ENCODE results near the gene KCNMA1. TPM values are rescaled to one million over a fixed set of nuclear protein-coding genes. Genes with fewer than 3 reads are reported as not detected.

The KCNMA1 gene
- total RNA-seq, 1 experiment from 2014 or later, result 23.3 TPM

DNA sequence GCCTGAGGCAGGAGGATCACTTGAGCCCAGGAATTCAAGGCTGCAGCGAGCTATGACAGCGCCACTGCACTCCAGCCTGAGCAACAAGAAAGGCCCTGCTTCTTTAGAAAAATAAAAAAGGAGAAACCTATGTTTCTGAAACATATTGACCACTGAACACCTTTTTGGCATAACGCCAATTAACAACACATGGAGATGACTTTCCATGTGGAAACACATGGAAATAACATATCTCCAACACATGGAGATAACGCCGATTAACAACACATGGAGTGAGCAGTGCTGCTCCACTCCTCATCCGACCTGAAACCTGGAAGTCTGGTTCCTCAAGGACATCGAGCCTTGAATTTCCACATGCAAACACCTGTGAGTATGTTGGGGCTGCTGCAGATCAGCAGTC, 126.9 kb downstream of the KCNMA1 start:
- no peak for DNase-seq (ENCODE audit: low read depth)

DNA sequence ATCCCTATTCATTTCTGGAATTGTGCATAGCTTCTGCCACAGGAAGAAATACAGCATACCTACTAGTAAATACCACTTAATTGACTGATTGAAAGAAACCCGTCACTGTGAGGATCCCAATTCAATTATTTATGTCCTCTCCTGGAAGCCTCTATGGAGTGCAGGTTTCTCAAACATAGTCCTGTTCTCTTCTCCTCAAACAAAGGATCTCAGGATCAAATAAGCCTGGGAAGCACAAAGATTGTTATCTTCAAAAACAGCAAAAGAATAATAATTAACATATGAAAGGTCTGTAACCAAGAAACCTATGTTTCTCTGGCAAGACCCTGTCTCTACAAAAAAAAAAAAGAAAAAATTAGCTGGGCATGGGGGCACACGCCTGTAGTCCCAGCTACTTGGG, 127.3 kb downstream of the KCNMA1 start:
- DNase-seq (ENCODE audit: low read depth), result no peak

- DNase-seq (ENCODE audit: low read depth), result no peak
Measured at GRCh38 chr10:77509391-77509790, 128.2 kb downstream of the KCNMA1 start.

DNA sequence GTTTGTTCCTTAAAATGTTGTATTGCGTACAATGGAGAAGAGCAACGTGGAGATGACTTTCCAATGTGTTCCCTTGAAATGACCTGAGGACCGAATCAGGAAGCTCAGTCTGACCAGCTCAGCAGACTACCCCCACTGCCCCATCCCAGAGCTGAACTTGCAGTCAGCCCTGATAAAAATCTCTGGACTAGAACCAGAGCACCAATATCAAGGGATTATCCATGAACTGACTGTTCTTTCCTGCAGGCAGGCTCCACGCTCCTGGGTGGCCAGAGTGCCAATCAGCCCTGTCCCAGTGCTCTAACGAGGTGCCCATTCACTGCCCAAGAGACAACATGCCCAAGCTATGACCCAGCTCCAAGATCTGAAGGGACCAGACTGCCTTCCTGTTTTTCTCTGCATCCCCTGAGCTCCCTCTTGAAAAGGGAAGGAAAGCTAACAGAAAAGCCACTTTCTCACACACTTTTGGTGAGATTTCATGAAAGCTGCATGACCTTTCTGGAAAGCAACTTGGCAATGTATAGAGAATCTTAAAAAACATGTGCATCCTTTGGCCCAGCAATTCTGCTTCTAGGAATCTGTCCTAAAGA, 130.2 kb downstream of the KCNMA1 start:
- DNase-seq (ENCODE audit: low read depth), result peak; percentile 84

- DNase-seq (ENCODE audit: low read depth), result peak; percentile 44
Measured at GRCh38 chr10:77506517-77507200, 130.9 kb downstream of the KCNMA1 start.

DNA sequence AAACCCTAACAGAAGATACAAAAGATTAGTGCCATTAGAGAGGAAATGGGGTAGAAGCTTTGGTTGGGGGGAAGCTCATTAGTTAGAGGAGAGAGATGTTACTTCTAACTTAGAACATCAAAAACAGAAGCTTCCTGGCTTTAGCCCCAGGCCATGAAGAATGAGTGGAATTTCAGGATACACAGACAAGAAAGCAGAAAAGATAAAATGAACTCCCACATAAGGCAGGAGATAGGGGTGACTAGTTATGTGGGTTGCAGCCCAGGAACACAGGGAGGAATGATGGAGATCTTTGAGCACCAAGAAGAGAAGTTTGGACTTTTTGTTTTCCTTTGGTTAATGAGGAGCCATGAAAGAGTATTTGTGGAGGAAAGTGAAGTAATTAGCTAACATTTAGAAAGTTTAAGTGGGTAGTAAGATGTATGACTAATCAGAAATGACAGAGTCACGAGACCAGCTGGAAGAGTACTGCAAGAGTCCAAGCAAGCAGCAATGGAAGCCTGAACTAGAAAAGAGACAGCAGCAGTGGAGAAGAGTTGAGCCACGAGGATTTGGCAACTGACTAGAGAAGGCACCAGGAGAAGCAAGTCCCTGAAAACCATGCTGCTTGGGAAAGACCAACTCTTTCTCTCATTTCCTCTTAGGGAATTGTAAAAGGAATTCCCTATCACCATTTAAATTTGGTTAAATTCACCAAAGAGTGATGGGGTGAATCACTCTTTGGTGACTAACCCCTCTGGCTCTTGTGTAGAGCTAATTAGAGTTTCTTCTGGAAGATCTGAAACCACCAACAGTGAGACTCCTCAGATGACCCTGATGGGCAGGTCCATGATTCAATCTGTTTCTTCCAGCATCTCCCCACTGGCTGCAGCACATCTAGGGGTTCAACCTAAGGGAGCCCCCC, 131.9 kb downstream of the KCNMA1 start:
- DNase-seq (ENCODE audit: low read depth), result peak; percentile 97

DNA sequence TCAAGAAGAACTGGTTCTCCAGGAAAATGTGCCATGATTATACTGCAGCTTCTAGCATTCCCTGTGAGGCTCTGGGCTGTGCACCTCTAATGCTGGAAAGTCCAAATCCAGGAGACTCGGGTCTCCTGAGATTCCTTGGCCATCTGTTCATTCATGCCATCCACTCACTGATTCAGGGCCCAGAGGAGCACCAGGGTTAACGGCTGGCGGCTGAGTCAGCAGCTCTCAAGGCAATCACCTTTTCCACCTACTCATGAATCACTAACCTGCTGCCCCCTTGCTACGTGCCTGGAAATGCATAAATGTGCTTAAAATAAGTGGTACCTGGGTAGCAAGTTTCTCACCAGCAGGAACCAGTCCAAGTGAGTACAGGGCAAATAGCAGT, 132.7 kb downstream of the KCNMA1 start:
- peak; percentile 94 for DNase-seq (ENCODE audit: low read depth)

GRCh38 chr10:77504196-77504872, 133.3 kb downstream of the KCNMA1 start:
- peak; percentile 54 for DNase-seq (ENCODE audit: low read depth)

- peak; percentile 77 for DNase-seq (ENCODE audit: low read depth)
Measured at GRCh38 chr10:77501846-77502261, 135.8 kb downstream of the KCNMA1 start.

- peak; percentile 97 for DNase-seq (ENCODE audit: low read depth)
Measured at GRCh38 chr10:77501152-77501845, 136.3 kb downstream of the KCNMA1 start.

- DNase-seq (ENCODE audit: low read depth), result peak; percentile 91
Measured at GRCh38 chr10:77500754-77501151, 136.9 kb downstream of the KCNMA1 start.

DNA sequence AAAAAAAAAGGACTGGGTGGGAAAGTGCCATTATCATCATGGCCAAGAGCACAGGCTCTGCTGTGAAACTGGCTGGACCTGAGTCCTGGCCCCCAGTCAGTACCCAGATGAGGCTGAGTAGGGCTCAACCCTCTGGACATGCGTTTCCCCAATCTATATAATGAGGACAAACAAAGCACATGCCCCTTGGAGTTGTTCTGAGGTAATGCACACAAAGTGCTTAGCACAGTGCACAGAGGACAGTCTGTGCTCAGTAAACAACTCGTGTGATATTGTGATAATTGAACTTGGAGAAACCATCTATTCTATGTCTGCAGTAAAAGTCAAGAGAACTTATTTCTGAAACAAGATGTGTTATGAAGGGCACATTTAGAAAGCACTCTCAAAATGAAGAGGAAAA, 138.8 kb downstream of the KCNMA1 start:
- DNase-seq (ENCODE audit: low read depth), result no peak

- DNase-seq (ENCODE audit: low read depth), result no peak
Measured at GRCh38 chr10:77498210-77498609, 139.4 kb downstream of the KCNMA1 start.

- DNase-seq (ENCODE audit: low read depth), result peak; percentile 66
Measured at GRCh38 chr10:77497748-77498147, 139.9 kb downstream of the KCNMA1 start.

- peak; percentile 45 for DNase-seq (ENCODE audit: low read depth)
Measured at GRCh38 chr10:77496941-77497420, 140.6 kb downstream of the KCNMA1 start.

DNA sequence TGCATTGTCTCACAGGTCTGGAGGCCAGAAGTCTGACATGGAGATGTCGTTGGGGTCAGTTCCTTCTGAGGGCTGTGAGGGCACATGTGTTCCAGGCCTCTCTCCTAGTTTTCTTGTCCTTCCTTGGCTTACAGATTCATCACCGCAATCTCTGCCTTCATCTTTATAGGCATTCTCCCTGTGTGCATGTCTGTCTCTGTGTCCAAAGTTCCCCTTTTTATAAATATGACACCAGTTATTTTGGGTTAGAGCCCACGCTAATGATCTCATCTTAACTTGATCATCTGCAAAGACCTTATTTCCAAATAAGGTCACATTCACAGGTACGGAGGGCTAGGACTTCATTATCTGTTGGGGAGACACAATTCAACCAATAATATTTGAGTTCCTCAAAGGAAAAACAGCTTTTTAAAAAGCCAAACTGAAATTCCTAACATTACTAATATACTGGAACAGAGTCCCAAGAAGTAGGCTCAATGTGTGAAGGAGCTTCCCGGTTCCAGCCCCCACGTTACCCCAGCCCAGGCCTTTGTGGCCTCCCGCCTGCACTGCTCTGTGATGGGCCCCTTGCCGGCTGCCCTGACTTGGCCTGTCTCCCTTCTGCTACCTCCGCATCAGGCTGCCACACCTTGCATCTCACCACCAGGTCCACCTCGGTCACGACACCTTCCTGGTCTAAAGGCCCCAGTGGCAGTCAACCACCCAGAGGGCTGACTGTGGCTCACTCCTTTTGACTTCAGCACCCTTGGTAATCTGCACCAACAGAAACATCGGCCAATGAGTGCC, 142.7 kb downstream of the KCNMA1 start:
- DNase-seq (ENCODE audit: low read depth), result no peak

DNA sequence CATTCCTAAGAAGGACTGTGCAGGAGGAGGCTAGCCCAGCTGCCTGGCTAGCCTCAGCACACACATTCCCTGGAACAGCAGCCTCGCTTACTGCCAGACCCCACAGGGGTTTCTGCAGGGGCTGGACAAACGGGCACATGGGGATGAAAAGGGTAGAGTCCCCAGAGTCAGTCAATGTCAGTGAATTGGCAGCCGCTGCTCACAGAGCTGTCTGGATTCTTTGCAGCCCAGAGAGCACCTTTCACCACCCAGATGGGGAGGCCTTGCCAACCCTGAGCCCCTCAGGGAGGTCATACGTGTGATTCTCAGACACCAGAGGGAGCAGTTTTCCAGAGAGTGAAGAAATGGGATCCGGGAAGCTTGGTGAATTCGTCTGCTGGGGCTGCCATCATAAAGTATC, 143.3 kb downstream of the KCNMA1 start:
- peak; percentile 59 for DNase-seq (ENCODE audit: low read depth)

- peak; percentile 43 for DNase-seq (ENCODE audit: low read depth)
Measured at GRCh38 chr10:77493851-77494261, 143.8 kb downstream of the KCNMA1 start.

DNA sequence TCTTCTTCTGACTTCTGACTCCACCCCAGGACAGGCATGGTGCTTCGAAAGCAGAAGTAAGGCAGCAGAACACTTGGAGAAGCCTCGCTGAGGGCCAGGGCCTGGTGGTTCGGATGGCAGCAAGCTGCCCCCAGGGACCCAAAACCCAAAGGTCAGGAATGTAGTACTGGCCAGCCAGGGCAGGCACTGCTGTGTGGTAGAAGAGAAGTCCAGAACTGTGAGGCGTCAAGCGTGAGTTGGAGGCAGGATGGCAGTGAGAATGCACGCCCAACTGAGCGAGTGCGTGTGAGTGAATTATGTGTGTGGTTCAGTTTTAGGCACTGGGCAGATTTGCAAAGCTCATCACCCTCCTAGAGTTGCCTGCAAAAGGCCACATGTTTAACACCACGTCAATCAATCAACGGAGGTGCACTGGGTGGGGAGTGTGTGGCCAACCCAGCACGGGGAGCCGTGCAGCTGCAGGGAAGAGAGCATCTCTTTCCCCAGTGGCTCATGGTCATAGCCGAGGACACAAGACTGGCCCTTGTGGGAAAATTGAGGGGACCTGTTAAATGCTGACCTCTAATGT, 144.3 kb downstream of the KCNMA1 start:
- DNase-seq (ENCODE audit: low read depth), result no peak

DNA sequence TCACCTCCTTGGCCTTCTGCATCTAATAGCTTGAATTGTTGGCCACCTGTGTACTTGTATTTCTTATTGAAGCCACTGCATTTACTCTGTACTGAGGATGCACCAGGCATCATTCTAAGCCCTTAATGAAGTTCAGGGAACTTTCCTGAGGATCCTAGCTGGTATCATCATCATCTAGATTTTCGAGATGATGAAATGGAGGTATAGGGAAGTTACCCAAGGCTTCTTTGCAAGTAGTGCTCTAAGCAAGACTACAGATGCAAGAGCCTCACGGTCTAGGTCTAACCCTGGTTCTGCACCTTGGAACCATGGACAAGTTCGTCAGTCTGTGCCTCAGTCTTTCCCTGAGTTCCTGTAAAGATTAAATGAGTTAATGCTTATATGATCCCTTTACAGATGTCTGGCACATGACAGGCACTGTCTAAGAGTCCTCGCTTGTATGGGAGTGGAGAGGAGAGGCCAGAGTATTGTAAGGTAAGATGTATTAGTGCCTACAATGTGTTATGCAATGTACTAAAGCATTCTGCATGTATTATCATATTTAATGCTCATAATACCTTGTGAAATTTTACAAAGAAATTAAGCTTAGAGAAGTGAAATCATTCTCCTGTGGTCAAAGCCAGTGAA, 145.1 kb downstream of the KCNMA1 start:
- DNase-seq (ENCODE audit: low read depth), result no peak
